Loucy (cell line): ENCODE results near the gene MBTD1.

Source experiments
- EZH2phosphoT487 ChIP-seq: fragments of 200-600 bp; IDR thresholded peaks from 2 replicates; pipeline ENCODE4 v1.6.1; 2018; ENCODE audit warnings: antibody characterized with exemption, mild to moderate bottlenecking, moderate library complexity, borderline replicate concordance
- TF ChIP-seq, protein P1 (sequence below): fragments of 200-600 bp; sonication (generic); conservative IDR thresholded peaks from 2 replicates; pipeline ENCODE4 v1.5.1; 2014; ENCODE audit warnings: mild to moderate bottlenecking, antibody characterized with exemption, low read length

DNA sequence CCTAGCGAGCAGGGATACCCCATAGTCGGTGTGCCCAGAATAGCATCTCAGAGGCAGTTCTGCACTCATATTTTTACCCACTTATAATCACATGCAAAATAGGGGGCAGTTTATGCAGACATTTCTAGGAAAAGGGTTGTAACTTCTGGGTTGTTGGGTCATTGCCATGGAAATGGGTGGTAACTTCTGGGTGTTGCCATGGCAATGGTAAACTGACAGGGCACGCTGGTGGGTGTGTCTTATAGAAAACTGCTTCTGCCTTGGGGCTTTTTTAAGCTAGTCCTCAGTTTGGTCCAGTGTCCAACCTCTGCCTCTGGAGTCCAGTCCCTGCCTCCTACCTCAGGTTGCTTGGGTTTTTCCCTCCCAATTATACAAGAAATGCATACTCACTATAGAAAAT, 131.8 kb downstream of the MBTD1 start:
- no peak for TF ChIP-seq EZH2phosphoT487
- TF ChIP-seq, protein P1, sequence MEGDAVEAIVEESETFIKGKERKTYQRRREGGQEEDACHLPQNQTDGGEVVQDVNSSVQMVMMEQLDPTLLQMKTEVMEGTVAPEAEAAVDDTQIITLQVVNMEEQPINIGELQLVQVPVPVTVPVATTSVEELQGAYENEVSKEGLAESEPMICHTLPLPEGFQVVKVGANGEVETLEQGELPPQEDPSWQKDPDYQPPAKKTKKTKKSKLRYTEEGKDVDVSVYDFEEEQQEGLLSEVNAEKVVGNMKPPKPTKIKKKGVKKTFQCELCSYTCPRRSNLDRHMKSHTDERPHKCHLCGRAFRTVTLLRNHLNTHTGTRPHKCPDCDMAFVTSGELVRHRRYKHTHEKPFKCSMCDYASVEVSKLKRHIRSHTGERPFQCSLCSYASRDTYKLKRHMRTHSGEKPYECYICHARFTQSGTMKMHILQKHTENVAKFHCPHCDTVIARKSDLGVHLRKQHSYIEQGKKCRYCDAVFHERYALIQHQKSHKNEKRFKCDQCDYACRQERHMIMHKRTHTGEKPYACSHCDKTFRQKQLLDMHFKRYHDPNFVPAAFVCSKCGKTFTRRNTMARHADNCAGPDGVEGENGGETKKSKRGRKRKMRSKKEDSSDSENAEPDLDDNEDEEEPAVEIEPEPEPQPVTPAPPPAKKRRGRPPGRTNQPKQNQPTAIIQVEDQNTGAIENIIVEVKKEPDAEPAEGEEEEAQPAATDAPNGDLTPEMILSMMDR = no peak
